TTC549 (cell line): ENCODE results near the gene SLC11A2.
A peak's percentile ranks its signal among the peaks of the same experiment; 100 is the strongest.

ENCODE experiments used
- FAIRE-seq: peaks from 2 replicates; lab custom pipeline; 2012; peaks lifted over from hg19 to GRCh38; lab: Jason Lieb, UNC

Gene SLC11A2

GRCh38 chr12:51025836-51026638 is at the start of gene SLC11A2:
Gene SLC11A2, minus strand, starts transcription at chr12:51026384. Its CDS starts 15,656 bp downstream, at chr12:51010728.
- FAIRE-seq: no peak

- no peak for FAIRE-seq
Observed at GRCh38 chr12:51075390-51075789, 49.2 kb upstream of the SLC11A2 start.

- no peak for FAIRE-seq
Observed at GRCh38 chr12:51071663-51072062, 45.5 kb upstream of the SLC11A2 start.

- FAIRE-seq: no peak
Observed at GRCh38 chr12:51070004-51070403, 43.8 kb upstream of the SLC11A2 start.

DNA sequence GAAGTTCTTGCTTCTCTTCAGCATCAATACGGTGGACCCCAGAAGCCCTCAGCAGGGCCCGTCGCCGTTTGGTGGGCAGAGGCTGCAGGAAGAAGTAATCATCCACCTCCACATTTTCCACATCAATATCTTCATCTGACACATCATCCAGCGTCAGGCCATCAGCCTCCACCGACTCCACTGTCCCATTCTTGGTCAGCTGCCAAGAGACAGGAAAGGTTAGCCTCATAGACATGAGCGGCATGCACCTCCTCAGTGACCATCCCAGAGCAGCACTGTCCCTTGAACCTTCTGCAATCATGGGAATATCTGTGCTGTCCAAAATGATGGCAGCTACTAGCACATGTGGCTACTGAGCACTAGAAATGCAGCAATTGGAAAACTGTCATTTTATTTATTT is 41.6 kb upstream of the SLC11A2 start:
- no peak for FAIRE-seq

DNA sequence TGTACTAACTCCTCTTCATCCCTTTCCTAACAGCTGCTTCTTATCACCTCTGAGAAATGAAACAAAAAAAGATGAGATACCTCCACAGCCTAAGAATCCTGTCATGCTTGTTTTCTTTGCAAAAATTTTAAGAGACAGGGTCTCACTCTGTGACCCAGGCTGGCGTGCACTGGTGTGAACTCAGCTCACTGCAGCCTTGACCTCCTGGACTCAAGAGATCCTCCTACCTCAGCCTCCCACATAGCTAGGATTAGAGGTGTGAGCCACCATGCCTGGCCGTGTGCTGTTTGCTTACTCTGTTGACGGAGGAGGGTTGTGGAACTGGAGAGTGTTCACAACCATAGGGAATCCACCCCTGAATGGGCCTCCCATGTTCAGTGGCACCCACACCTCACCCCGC is 41.0 kb upstream of the SLC11A2 start:
- FAIRE-seq: no peak

DNA sequence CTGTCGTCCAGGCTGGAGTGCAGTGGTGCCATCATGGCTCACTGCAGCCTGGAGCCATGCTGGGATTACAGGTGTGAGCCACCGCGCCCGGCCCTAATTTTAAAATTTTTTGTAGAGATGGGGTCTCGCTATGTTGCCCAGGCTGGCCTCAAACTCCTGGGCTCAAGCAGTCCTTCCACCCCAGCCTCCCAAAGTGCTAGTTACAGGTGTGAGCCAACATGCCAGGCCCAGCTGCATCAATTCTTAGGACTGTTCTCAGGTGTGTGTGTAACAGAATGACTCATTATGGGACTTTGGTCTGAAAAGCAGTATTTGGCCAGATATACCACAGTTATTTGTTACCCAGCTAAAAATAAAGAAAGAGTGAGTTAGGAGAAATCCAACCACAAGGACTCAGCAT is 39.3 kb upstream of the SLC11A2 start:
- FAIRE-seq: no peak

- no peak for FAIRE-seq
Observed at GRCh38 chr12:51062631-51063397, 36.6 kb upstream of the SLC11A2 start.

DNA sequence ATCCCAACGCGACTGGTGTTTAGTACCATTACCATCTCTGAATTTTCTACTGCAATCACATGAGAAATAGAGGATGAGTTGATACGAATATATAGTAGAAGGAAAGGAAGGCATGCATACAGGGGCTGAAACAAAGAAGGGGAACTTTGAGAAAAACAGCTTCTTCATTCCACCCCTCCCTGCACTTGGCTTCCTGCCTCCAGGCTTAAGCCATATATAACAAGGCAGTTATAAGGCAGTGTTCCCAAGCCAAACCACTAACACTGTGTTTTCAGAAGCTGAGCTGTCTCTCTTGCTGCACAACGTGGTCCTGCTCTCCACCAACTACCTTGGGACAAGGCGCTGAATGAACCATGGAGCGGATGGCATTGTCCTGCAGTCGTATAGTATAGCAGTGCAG is 32.9 kb upstream of the SLC11A2 start:
- FAIRE-seq: no peak

DNA sequence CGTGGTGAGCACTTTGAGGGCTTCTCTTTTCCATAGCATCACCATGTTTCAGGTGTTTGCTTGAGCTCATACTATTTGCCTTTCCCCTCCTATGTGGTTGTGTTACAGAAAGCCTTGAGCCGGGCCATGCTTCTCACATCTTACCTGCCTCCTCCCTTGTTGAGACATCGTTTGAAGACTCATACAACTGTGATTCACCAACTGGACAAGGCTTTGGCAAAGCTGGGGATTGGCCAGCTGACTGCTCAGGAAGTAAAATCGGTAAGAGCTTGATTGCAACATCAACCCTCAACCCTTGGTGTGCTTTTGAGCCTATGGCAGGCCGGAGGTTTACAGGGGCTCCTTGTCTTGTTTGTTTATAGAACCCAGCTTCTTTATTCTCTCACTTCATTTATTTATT is 30.1 kb upstream of the SLC11A2 start:
- no peak for FAIRE-seq

- FAIRE-seq: no peak
Observed at GRCh38 chr12:51055060-51055459, 28.9 kb upstream of the SLC11A2 start.

DNA sequence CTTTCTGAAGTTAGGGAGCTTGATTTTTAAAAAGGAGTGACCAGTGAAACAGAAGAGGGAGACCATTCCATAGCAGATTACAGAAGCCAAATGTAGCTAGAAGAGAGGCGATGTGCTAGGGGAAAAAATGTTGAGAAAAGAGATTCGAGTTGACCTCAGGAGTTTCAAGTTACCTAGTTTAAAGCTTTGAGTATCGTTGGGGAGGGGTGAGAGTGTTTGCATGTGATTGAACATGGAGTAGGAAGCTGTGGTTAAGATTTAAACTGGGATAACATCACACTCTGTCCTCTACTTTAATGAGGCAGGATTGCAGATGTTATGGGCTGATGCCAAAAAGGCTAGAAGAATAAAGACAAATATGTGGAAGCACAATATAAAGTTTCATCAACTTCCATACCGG is 25.6 kb upstream of the SLC11A2 start:
- FAIRE-seq: no peak

- no peak for FAIRE-seq
Observed at GRCh38 chr12:51049525-51049924, 23.3 kb upstream of the SLC11A2 start.

DNA sequence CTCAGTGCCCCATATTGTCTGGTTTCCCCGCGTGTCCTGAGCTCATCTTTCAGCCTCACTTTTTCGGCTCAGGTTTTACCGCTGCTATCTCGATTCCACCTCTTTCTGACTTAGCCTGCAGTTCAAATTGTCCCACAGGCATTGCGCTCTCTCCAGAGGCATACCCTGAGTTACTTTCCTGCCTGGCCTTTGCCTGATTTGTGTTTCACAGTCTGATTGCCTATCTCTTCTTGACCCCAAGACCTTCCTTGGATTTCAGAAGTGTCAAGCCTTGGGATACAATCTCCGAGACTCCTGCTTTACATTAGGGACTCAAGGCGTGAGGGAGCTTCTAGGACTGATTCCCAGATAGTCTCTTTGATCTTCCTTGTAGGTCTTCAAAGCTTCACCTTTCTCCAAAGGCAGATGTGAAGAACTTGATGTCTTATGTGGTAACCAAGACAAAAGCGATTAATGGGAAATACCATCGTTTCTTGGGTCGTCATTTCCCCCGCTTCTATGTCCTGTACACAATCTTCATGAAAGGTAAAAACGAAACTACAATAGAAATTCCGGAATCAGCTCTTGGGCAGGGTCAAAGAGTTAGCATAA is 22.6 kb upstream of the SLC11A2 start:
- no peak for FAIRE-seq

DNA sequence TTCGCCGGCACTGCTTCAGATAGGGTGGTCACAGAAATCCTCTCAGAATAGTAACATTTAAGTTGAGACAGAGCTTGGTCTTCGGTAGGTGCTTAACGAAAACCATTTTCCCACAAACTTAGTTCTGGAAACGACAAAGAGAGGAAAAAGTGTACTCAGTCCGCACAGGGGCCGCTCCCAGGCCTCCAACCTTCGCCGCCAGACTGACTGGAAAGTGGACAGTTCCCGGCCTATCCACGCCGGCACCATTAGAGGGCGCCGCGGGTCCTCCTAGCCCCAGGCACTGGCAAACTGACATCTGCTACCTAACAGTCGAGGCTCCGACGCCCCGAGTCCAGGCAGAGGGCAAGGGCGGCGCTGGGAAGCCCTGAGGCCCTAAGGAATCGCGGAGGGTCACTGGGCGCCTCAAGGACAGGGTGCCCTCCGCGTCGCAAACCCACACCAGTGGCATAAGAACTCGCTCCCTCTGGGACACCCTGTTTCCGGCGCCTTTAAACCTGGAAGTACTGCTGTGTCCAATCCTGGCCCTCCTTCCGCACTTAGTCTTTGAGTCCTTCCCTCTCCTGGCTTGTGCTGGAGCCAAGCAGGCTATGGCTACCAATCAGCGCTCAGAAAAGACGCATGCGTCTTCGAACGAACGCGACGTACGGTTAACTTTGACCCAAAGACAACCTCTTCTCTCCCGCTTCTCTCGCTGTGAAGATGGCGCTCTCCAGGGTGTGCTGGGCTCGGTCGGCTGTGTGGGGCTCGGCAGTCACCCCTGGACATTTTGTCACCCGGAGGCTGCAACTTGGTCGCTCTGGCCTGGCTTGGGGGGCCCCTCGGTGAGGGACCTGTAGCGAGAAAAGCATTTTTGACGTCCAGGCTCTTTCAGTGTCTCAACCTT is 21.7 kb upstream of the SLC11A2 start, which contains the start of gene LETMD1:
Gene LETMD1 (plus strand): TSS at position 673 of the 886 bp plus-strand sequence. CDS start 30 bp downstream, at position 703.
- peak; percentile 80 for FAIRE-seq

GRCh38 chr12:51036279-51036678 is 10.1 kb upstream of the SLC11A2 start:
- FAIRE-seq: no peak

- FAIRE-seq: no peak
Observed at GRCh38 chr12:51033457-51034089, 7.4 kb upstream of the SLC11A2 start.

DNA sequence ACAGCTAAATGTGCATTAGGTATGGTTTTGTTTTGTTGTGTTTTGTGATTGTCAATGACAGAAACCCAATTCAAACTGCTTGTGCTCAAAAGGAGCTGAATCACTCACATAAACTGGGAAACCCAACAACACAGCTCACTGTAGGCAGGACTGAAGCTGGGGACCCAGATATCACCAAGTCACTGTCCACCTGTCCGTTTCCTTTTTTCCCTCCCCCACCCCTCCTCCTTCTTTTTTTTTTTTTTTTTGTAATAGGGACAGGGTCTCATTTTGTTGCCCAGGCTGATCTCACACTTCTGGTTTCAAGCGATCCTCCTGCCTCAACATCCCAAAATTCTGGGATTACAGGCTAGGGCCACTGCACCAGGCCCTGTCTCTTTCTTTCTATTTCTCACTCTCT is 6.9 kb upstream of the SLC11A2 start:
- FAIRE-seq: no peak

- FAIRE-seq: no peak
Observed at GRCh38 chr12:51028813-51029150, 2.6 kb upstream of the SLC11A2 start.

GRCh38 chr12:51028126-51028812 is 2.1 kb upstream of the SLC11A2 start:
- FAIRE-seq: no peak

DNA sequence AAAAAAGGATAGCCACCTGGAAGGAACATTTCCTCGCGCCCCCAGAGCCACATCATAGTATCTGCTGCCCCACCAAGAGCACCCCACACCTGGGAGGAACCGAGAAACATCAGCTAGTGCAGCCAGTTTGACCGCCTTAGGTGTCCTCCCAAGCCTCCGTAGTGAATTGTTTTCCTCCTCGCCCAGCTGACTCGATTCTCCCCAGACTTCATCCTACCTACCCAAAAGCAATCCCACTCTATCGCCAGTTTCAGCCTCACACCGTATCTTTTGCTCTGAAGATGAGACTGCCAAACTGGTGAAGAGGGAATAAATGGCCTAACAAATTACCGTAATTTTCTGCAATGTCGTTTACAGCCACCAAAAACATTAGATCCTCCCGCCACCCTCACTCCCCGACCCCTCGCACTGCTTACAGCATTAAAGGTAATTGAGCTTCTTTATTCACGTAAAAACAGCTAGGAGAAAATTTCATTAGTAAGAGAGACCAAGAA is 1.2 kb upstream of the SLC11A2 start:
- no peak for FAIRE-seq
